ENCODE measurements around the gene VPS37B. TPM values are rescaled to one million over a fixed set of nuclear protein-coding genes. Genes with fewer than 3 reads are reported as not detected.

The VPS37B gene
- total and polyA plus RNA-seq, 2 of the 8 experiments (the other 6 are each of a cell fraction or from before 2014, with no cell fraction given) = 11.9 to 15.7 TPM

DNA sequence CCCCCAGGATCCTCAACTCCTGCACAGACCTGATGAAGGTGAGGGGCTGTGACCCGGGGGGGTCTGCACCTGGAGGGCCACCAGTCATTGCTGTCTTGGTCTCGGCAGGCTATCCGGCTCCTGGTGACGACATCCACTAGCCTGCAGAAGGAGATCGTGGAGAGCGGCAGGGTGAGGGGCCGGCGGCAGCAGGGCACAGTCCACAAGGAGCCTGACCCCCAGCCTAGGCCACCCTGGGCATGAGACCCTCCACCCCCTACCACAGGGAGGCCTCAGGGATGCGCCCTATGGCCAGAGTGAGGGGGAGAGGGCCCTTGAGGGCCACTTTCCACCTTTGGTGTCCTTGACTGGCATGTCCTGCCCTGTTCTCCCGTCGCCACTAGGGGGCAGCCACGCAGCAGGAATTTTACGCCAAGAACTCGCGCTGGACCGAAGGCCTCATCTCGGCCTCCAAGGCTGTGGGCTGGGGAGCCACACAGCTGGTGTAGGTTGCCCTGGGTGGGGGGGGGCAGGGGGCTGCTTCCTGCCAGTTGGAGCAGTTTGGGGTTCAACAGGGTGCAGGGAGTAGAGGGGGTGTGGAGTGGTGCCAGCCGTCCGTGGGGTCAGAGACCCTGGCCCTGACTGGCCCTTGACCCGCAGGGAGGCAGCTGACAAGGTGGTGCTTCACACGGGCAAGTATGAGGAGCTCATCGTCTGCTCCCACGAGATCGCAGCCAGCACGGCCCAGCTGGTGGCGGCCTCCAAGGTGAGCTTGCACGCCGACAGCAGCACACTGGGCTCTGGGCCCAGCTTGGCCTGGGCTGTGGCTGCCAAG is 35.7 kb downstream of the VPS37B start:
- no peak overlapping the region for H3K4me3 ChIP-seq (ENCODE audit: extremely low read depth in 1 of 4, insufficient read depth in 2 of 4, low read depth in 3 of 4, low read length in 4 of 4)
- H4K5ac ChIP-seq (ENCODE audit: insufficient read length, low read depth, low read length) = no peak overlapping the region
- no peaks in the 10 kb centered on the region for H3K79me2 ChIP-seq (ENCODE audit: control insufficient read depth in 1 of 2, insufficient read depth in 2 of 2, low read length in 2 of 2)
- WGBS, 2 experiments (ENCODE audit: extremely low coverage in 1 of 2, insufficient coverage in 1 of 2, insufficient read length in 1 of 2, insufficient replicate concordance in 2 of 2, low coverage in 1 of 2, low lambda C conversion rate in 2 of 2, missing lambda C conversion rate in 1 of 2) = 64% methylated on average over 26 of the region's 28 CpGs; no CpG with 5 or more reads in 1 of the 2 experiments
- H3K36me3 ChIP-seq (ENCODE audit: control insufficient read depth in 2 of 4, insufficient read depth in 4 of 4, low read length in 3 of 4) = peaks cover 0 to 3% (median 0%) of the 10 kb centered on the region in 4 experiments; a peak in 2 of 8 replicates
- H3K79me1 ChIP-seq (ENCODE audit: low read depth, low read length) = no peaks in the 10 kb centered on the region
- no peaks in the 10 kb centered on the region for H3K23me2 ChIP-seq (ENCODE audit: low read depth, low read length)
- no peak overlapping the region for H3K18ac ChIP-seq (ENCODE audit: extremely low read depth, low read length)
- H4K91ac ChIP-seq (replicated peaks; ENCODE audit: insufficient read length, low read length) = no peak overlapping the region
- no peak overlapping the region for H3K14ac ChIP-seq (ENCODE audit: insufficient read length)
- H3K27ac ChIP-seq (ENCODE audit: low read depth, low read length) = no peak overlapping the region
- no peak overlapping the region for H3K56ac ChIP-seq (replicated peaks; ENCODE audit: insufficient read length, low read depth, low read length)
- CTCF ChIA-PET (ENCODE audit: partially characterized antibody) = interaction anchor here (0.5 to 20.1 kb wide), 56 partner anchors 11 to 1569 kb away, joined by 3 to 473 read pairs (median 4); partner anchors contain the start of gene OGFOD2
- no peak overlapping the region for H2BK20ac ChIP-seq (ENCODE audit: low read length)
- H2AK5ac ChIP-seq (ENCODE audit: low read depth, low read length) = no peak overlapping the region
- 0 out of 7 replicates have a peak, but pooled peaks cover 0 to 2% (median 0%) of the 10 kb centered on the region in 4 experiments for H3K4me1 ChIP-seq (replicated peaks in 1 of 4; ENCODE audit: control insufficient read depth in 3 of 4, insufficient read depth in 4 of 4, low read length in 3 of 4)
- POLR2A ChIA-PET (ENCODE audit: partially characterized antibody) = interaction anchor here (1.1 to 2.4 kb wide), 6 partner anchors 14 to 115 kb away, joined by 3 to 7 read pairs (median 3); partner anchors contain the start of gene OGFOD2
- no peak overlapping the region; the same call in 1 of the 2 replicates for H4K8ac ChIP-seq (ENCODE audit: extremely low read depth, insufficient read depth, low read length)
- no peak overlapping the region for H3K4ac ChIP-seq (replicated peaks; ENCODE audit: insufficient read length, low read depth, low read length)
- H3K9me3 ChIP-seq (ENCODE audit: insufficient read depth in 2 of 2, low read depth in 1 of 2, low read length in 1 of 2) = no peaks in the 10 kb centered on the region
- H2BK12ac ChIP-seq (ENCODE audit: low read depth, low read length) = no peak overlapping the region
- DNase-seq (ENCODE audit: low read depth in 1 of 2, low spot score in 2 of 2) = peak; percentile 39 to 95
- no peak overlapping the region for H2BK5ac ChIP-seq (ENCODE audit: low read depth, low read length)
- H3K4me2 ChIP-seq (ENCODE audit: insufficient read depth in 1 of 2, low read depth in 2 of 2, low read length in 2 of 2) = no peak overlapping the region
- FAIRE-seq = no peak
- peaks cover 4 to 21% of the 10 kb centered on the region in 2 experiments for H4K20me1 ChIP-seq (replicated peaks in 1 of 2; ENCODE audit: control insufficient read depth in 1 of 2, insufficient read depth in 2 of 2, low read length in 2 of 2)
- no peak overlapping the region for H3K23ac ChIP-seq (ENCODE audit: insufficient read length)
- H3K9ac ChIP-seq (replicated peaks in 1 of 4; ENCODE audit: extremely low read depth in 1 of 4, low read depth in 3 of 4, low read length in 3 of 4) = no peak overlapping the region
- H2BK15ac ChIP-seq (ENCODE audit: low read length) = no peak overlapping the region
- H3K27me3 ChIP-seq (replicated peaks in 1 of 4; ENCODE audit: control insufficient read depth in 3 of 4, extremely low read depth in 1 of 4, insufficient read depth in 3 of 4, low read length in 3 of 4) = peaks cover 0 to 2% (median 0%) of the 10 kb centered on the region in 4 experiments; a peak in 1 of 7 replicates
- H2AFZ ChIP-seq (ENCODE audit: low read length) = no peak overlapping the region
- H2BK120ac ChIP-seq (replicated peaks; ENCODE audit: low read depth, low read length) = no peak overlapping the region
- TF ChIP-seq RAD21 (IDR thresholded peaks at IDR 0.05 in 1 of 2, conservative IDR thresholded peaks at IDR 0.05 in 1 of 2; ENCODE audit: low read depth in 2 of 2, low read length in 2 of 2) = peak; percentile 93 to 96
- peak; percentile 67; the same call in 1 of the 2 replicates for TF ChIP-seq GABPA (IDR thresholded peaks at IDR 0.05; ENCODE audit: borderline replicate concordance, insufficient read depth, low read length)
- peak in 1 of 2 experiments; percentile 57; a peak in 1 of 3 replicates for TF ChIP-seq EP300 (IDR thresholded peaks at IDR 0.05; ENCODE audit: borderline replicate concordance in 1 of 2, low read depth in 2 of 2, low read length in 2 of 2)
- TF ChIP-seq HDAC2 (IDR thresholded peaks at IDR 0.05; ENCODE audit: borderline replicate concordance in 1 of 2, low read depth in 2 of 2, low read length in 2 of 2) = no peak
- TF ChIP-seq TEAD4 (IDR thresholded peaks at IDR 0.05; ENCODE audit: low read depth, low read length) = peak; percentile 87
- TF ChIP-seq MAFK (IDR thresholded peaks at IDR 0.05; ENCODE audit: low read depth, low read length) = no peak
- no peak for TF ChIP-seq RNF2 (IDR thresholded peaks at IDR 0.05; ENCODE audit: borderline replicate concordance, low read depth, low read length, missing control alignments, poor library complexity, severe bottlenecking)
- TF ChIP-seq CBX5 (IDR thresholded peaks at IDR 0.05; ENCODE audit: low read depth, low read length) = no peak

Measured in H1 (cell line).